ENCODE measurements around the gene KATNBL1. TPM values are rescaled to one million over a fixed set of nuclear protein-coding genes. Genes with fewer than 3 reads are reported as not detected.

KATNBL1 gene
- total and polyA plus RNA-seq, 9 of the 15 experiments (the other 6 are each of a cell fraction or from before 2014, with no cell fraction given) = 6.6 to 46.0 (median 24.0) TPM

DNA sequence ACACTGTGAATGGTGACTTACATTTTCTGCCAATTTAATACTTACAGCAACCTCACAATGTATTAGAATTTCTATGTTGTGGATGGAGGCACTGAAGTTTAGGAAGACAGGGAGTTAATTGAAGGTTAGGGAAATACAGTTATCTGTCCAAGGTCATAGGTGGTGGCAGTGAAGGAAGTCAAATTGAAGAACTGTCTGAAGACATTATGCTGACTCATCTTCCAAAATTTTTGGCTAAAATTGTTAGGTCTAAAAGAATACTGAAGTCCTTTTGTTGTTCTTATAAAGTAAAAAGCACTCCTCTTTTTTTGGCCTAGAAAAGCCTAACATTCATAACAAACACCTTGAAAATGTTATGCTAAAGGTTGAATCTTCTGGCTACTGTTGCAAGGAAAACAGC, 42.6 kb upstream of the KATNBL1 start (continued):
- TF ChIP-seq ETS1 (conservative IDR thresholded peaks at IDR 0.05; ENCODE audit: control insufficient read depth, low read depth, low read length) = no peak
- TF ChIP-seq NFE2L1 (tag; IDR thresholded peaks at IDR 0.05; ENCODE audit: borderline replicate concordance, low read depth) = peak; percentile 91
- 0 out of 2 replicates have a peak, but pooled peaks have one; percentile 23 for TF ChIP-seq EHMT2 (IDR thresholded peaks at IDR 0.05)
- TF ChIP-seq PYGO2 (tag; IDR thresholded peaks at IDR 0.05) = no peak
- TF ChIP-seq SMARCC2 (IDR thresholded peaks at IDR 0.05; ENCODE audit: low read depth) = 0 out of 2 replicates have a peak, but pooled peaks have one; percentile 43
- no peak for TF ChIP-seq SRSF3 (IDR thresholded peaks at IDR 0.05; ENCODE audit: insufficient read depth, low read length)
- TF ChIP-seq ZNF436 (CRISPR knock-in tag; IDR thresholded peaks at IDR 0.05) = no peak
- peak; percentile 97 for TF ChIP-seq MAFF (IDR thresholded peaks at IDR 0.05; ENCODE audit: low read length)
- TF ChIP-seq, protein P1, sequence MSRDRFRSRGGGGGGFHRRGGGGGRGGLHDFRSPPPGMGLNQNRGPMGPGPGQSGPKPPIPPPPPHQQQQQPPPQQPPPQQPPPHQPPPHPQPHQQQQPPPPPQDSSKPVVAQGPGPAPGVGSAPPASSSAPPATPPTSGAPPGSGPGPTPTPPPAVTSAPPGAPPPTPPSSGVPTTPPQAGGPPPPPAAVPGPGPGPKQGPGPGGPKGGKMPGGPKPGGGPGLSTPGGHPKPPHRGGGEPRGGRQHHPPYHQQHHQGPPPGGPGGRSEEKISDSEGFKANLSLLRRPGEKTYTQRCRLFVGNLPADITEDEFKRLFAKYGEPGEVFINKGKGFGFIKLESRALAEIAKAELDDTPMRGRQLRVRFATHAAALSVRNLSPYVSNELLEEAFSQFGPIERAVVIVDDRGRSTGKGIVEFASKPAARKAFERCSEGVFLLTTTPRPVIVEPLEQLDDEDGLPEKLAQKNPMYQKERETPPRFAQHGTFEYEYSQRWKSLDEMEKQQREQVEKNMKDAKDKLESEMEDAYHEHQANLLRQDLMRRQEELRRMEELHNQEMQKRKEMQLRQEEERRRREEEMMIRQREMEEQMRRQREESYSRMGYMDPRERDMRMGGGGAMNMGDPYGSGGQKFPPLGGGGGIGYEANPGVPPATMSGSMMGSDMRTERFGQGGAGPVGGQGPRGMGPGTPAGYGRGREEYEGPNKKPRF (IDR thresholded peaks at IDR 0.05; ENCODE audit: low read depth, low read length) = no peak
- TF ChIP-seq NFE2 (IDR thresholded peaks at IDR 0.05; ENCODE audit: low read depth) = peak; percentile 96
- peak; percentile 24 for TF ChIP-seq EP300 (IDR thresholded peaks at IDR 0.05; ENCODE audit: low read length)
- peak; percentile 98 for TF ChIP-seq MAFG (tag; conservative IDR thresholded peaks at IDR 0.05)
- peak; percentile 53; the same call in 1 of the 2 replicates for TF ChIP-seq ZNF24 (IDR thresholded peaks at IDR 0.05)
- no peak for TF ChIP-seq RBM34 (IDR thresholded peaks at IDR 0.05; ENCODE audit: borderline replicate concordance, insufficient read depth, low read length)
- TF ChIP-seq HNRNPL (IDR thresholded peaks at IDR 0.05; ENCODE audit: low read depth, low read length) = no peak
- 0 out of 2 replicates have a peak, but pooled peaks have one; percentile 17 for TF ChIP-seq PKNOX1 (IDR thresholded peaks at IDR 0.05)
- TF ChIP-seq ELF2 (CRISPR knock-in tag; IDR thresholded peaks at IDR 0.05) = no peak
- no peak for TF ChIP-seq ZNF143 (CRISPR knock-in tag; IDR thresholded peaks at IDR 0.05)
- peak; percentile 57 for TF ChIP-seq NR2C1 (IDR thresholded peaks at IDR 0.05)
- peak; percentile 41; the same call in 1 of the 2 replicates for TF ChIP-seq NR2C1 (tag; IDR thresholded peaks at IDR 0.05)
- no peak for TF ChIP-seq CREBBP (IDR thresholded peaks at IDR 0.05; ENCODE audit: low read depth, low read length)
- TF ChIP-seq GABPB1 (CRISPR knock-in tag; IDR thresholded peaks at IDR 0.05) = no peak
- TF ChIP-seq NELFE (IDR thresholded peaks at IDR 0.05; ENCODE audit: insufficient read depth, insufficient read length) = no peak
- TF ChIP-seq DNMT1 (IDR thresholded peaks at IDR 0.05) = no peak
- peak; percentile 78 for TF ChIP-seq DPF2 (IDR thresholded peaks at IDR 0.05)
- peak; percentile 60 for TF ChIP-seq ARID1B (IDR thresholded peaks at IDR 0.05)
- peak; percentile 5; the same call in 1 of the 2 replicates for TF ChIP-seq CBFA2T3 (IDR thresholded peaks at IDR 0.05)
- no peak for TF ChIP-seq CBX8 (IDR thresholded peaks at IDR 0.05; ENCODE audit: borderline replicate concordance, extremely low read depth, low read depth, low read length, poor library complexity, severe bottlenecking)
- TF ChIP-seq ZNF316 (IDR thresholded peaks at IDR 0.05) = peak; percentile 99
- TF ChIP-seq SOX6 (IDR thresholded peaks at IDR 0.05) = no peak

All from K562 (cell line).